ENCODE results near the gene AKR1E2. TPM values are rescaled to one million over a fixed set of nuclear protein-coding genes. Genes with fewer than 3 reads are reported as not detected.

AKR1E2 gene
- total RNA-seq, 1 donor from 2014 or later: 1.4 TPM

DNA sequence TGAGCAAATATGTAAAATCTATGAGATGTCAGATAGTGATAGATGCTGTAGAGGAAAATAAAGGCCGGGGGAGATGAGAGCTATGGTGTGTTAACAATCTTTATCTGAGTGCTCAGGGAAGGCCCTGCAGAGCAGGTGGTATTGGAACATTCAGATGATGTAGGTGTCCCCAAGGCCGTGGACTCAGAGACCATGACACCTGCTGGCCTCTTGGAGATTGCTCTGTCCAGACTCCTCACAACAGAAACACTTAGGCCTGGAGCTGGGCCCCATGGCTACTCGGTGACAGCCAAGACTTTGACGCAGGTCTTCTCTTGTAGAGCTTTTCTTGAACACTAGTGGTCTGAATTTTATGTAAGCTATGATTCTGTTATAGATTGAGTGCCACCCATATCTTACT, 13.3 kb downstream of the AKR1E2 start:
- H3K27me3 ChIP-seq (ENCODE audit: insufficient read depth, low read length): no peaks in the 10 kb centered on the region
- H3K9me3 ChIP-seq (ENCODE audit: insufficient read depth, low read depth, low read length): no peaks in the 10 kb centered on the region
- H4K20me1 ChIP-seq (ENCODE audit: insufficient read depth, low read length): no peaks in the 10 kb centered on the region
- no peak overlapping the region for H3K4me3 ChIP-seq (ENCODE audit: insufficient read depth, low read depth, low read length)
- no peaks in the 10 kb centered on the region for H3K36me3 ChIP-seq (ENCODE audit: insufficient read depth, low read length)
- Mint-ChIP-seq H3K4me3 (ENCODE audit: unreplicated experiment) (no peak overlapping the region), H3K9me3 (ENCODE audit: unreplicated experiment) (peaks cover 4% of the 10 kb centered on the region), H3K4me1 (ENCODE audit: low read depth, unreplicated experiment) (no peaks in the 10 kb centered on the region), H3K36me3 (ENCODE audit: low read depth, unreplicated experiment) (peaks cover 7% of the 10 kb centered on the region), H3K27me3 (ENCODE audit: low read depth, unreplicated experiment) (peaks cover 27% of the 10 kb centered on the region), H3K27ac (ENCODE audit: unreplicated experiment) (no peak overlapping the region)
- DNase-seq (ENCODE audit: low read depth): no peak
- H3K27ac ChIP-seq (ENCODE audit: low read depth, low read length): no peak overlapping the region
- H3K4me1 ChIP-seq (ENCODE audit: insufficient read depth, low read length): no peaks in the 10 kb centered on the region
- H3K4me2 ChIP-seq (ENCODE audit: low read length): no peak overlapping the region
- FAIRE-seq: no peak
- TF ChIP-seq EZH2 (IDR thresholded peaks at IDR 0.05; ENCODE audit: insufficient read depth, low read length) (no peak), CTCF (IDR thresholded peaks at IDR 0.05; ENCODE audit: insufficient read depth, low read depth, low read length) (no peak)
- no peaks in the 10 kb centered on the region for H3K79me2 ChIP-seq (ENCODE audit: insufficient read depth, low read length)
- no peak overlapping the region for H2AFZ ChIP-seq (ENCODE audit: low read depth, low read length)
- no peak overlapping the region for H3K9ac ChIP-seq (ENCODE audit: low read length)

GRCh38 chr10:4840151-4840550, 14.1 kb downstream of the AKR1E2 start:
- TF ChIP-seq EZH2 (IDR thresholded peaks at IDR 0.05; ENCODE audit: insufficient read depth, low read length) (no peak), CTCF (IDR thresholded peaks at IDR 0.05; ENCODE audit: insufficient read depth, low read depth, low read length) (no peak)
- peaks cover 7% of the 10 kb centered on the region for H3K36me3 Mint-ChIP-seq (ENCODE audit: low read depth, unreplicated experiment)
- peaks cover 4% of the 10 kb centered on the region for H3K9me3 Mint-ChIP-seq (ENCODE audit: unreplicated experiment)
- Histone ChIP-seq H3K36me3 (ENCODE audit: insufficient read depth, low read length) (no peaks in the 10 kb centered on the region), H3K9me3 (ENCODE audit: insufficient read depth, low read depth, low read length) (no peaks in the 10 kb centered on the region), H4K20me1 (ENCODE audit: insufficient read depth, low read length) (no peaks in the 10 kb centered on the region), H3K4me2 (ENCODE audit: low read length) (no peak overlapping the region), H3K27me3 (ENCODE audit: insufficient read depth, low read length) (no peaks in the 10 kb centered on the region), H2AFZ (ENCODE audit: low read depth, low read length) (no peak overlapping the region), H3K27ac (ENCODE audit: low read depth, low read length) (no peak overlapping the region), H3K4me1 (ENCODE audit: insufficient read depth, low read length) (no peaks in the 10 kb centered on the region), H3K9ac (ENCODE audit: low read length) (no peak overlapping the region), H3K4me3 (ENCODE audit: insufficient read depth, low read depth, low read length) (no peak overlapping the region), H3K79me2 (ENCODE audit: insufficient read depth, low read length) (no peaks in the 10 kb centered on the region)
- peaks cover 25% of the 10 kb centered on the region for H3K27me3 Mint-ChIP-seq (ENCODE audit: low read depth, unreplicated experiment)
- H3K4me1 Mint-ChIP-seq (ENCODE audit: low read depth, unreplicated experiment): no peaks in the 10 kb centered on the region
- no peak for FAIRE-seq
- no peak overlapping the region for H3K4me3 Mint-ChIP-seq (ENCODE audit: unreplicated experiment)
- H3K27ac Mint-ChIP-seq (ENCODE audit: unreplicated experiment): no peak overlapping the region
- DNase-seq (ENCODE audit: low read depth): no peak

DNA sequence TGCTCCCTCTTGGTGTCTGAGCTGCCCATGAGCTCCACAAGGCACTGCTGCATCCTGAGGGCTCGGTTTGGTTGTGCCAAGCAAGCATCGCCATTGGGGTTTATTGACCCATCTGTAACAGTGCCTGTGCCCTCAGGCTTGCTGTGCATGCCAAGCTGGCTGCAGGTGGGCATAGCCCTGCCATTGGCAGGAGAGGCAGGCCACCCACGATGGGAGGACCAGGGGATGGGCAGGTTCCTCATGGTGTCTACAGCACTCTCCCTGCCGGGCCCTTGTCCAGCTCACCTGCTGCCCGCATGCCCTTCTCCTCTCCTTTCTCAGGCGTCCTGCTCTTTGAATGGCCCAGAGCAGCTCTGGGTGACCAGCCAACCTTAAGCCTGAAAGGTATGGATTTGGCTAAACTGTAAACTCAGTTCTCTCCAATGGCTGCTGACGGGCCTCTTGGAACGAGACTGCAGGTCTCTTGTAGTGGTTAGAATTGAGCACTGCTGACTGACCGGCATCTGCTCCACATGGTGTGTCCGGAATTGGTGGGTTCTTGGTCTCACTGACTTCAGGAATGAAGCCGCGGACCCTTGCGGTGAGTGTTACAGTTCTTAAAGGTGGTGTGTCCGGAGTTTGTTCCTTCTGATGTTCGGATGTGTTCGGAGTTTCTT, 17.6 kb downstream of the AKR1E2 start:
- H3K27ac Mint-ChIP-seq (ENCODE audit: unreplicated experiment): no peak overlapping the region
- H3K36me3 Mint-ChIP-seq (ENCODE audit: low read depth, unreplicated experiment): peaks cover 7% of the 10 kb centered on the region

More for the DNA sequence above, 17.6 kb downstream of the AKR1E2 start:
- H3K9ac ChIP-seq (ENCODE audit: low read length): no peak overlapping the region
- no peaks in the 10 kb centered on the region for H3K79me2 ChIP-seq (ENCODE audit: insufficient read depth, low read length)
- no peaks in the 10 kb centered on the region for H3K27me3 ChIP-seq (ENCODE audit: insufficient read depth, low read length)
- Mint-ChIP-seq H3K27me3 (ENCODE audit: low read depth, unreplicated experiment) (peaks cover 23% of the 10 kb centered on the region), H3K4me3 (ENCODE audit: unreplicated experiment) (no peak overlapping the region), H3K9me3 (ENCODE audit: unreplicated experiment) (peaks cover 4% of the 10 kb centered on the region), H3K4me1 (ENCODE audit: low read depth, unreplicated experiment) (peaks cover 11% of the 10 kb centered on the region)
- DNase-seq (ENCODE audit: low read depth) (no peak), FAIRE-seq (no peak)
- no peaks in the 10 kb centered on the region for H3K36me3 ChIP-seq (ENCODE audit: insufficient read depth, low read length)
- H3K9me3 ChIP-seq (ENCODE audit: insufficient read depth, low read depth, low read length): no peaks in the 10 kb centered on the region
- H2AFZ ChIP-seq (ENCODE audit: low read depth, low read length): no peak overlapping the region
- no peaks in the 10 kb centered on the region for H4K20me1 ChIP-seq (ENCODE audit: insufficient read depth, low read length)
- no peak for TF ChIP-seq CTCF (IDR thresholded peaks at IDR 0.05; ENCODE audit: insufficient read depth, low read depth, low read length)
- no peak for TF ChIP-seq EZH2 (IDR thresholded peaks at IDR 0.05; ENCODE audit: insufficient read depth, low read length)
- H3K4me2 ChIP-seq (ENCODE audit: low read length): no peak overlapping the region
- H3K4me1 ChIP-seq (ENCODE audit: insufficient read depth, low read length): peaks cover 10% of the 10 kb centered on the region
- H3K4me3 ChIP-seq (ENCODE audit: insufficient read depth, low read depth, low read length): no peak overlapping the region
- no peak overlapping the region for H3K27ac ChIP-seq (ENCODE audit: low read depth, low read length)
